HG02943 (cell line): ENCODE results near the gene SUPT4H1.

Source experiments
- ATAC-seq: cut with Tn5 transposase; IDR thresholded peaks from one replicate; pipeline ENCODE4 v1.9.1; 2021; ENCODE audit warnings: mild to moderate bottlenecking, low read depth, moderate library complexity; ENCODE audit not compliant: unreplicated experiment

Gene SUPT4H1

GRCh38 chr17:58365185-58365979 is 13.4 kb upstream of the SUPT4H1 start:
- ATAC-seq, result no peak

- ATAC-seq, result no peak
Observed at GRCh38 chr17:58364270-58364942, 12.4 kb upstream of the SUPT4H1 start.

GRCh38 chr17:58363457-58364185 is 11.6 kb upstream of the SUPT4H1 start:
- ATAC-seq, result no peak

GRCh38 chr17:58362368-58363014 is 10.5 kb upstream of the SUPT4H1 start:
- ATAC-seq, result no peak

DNA sequence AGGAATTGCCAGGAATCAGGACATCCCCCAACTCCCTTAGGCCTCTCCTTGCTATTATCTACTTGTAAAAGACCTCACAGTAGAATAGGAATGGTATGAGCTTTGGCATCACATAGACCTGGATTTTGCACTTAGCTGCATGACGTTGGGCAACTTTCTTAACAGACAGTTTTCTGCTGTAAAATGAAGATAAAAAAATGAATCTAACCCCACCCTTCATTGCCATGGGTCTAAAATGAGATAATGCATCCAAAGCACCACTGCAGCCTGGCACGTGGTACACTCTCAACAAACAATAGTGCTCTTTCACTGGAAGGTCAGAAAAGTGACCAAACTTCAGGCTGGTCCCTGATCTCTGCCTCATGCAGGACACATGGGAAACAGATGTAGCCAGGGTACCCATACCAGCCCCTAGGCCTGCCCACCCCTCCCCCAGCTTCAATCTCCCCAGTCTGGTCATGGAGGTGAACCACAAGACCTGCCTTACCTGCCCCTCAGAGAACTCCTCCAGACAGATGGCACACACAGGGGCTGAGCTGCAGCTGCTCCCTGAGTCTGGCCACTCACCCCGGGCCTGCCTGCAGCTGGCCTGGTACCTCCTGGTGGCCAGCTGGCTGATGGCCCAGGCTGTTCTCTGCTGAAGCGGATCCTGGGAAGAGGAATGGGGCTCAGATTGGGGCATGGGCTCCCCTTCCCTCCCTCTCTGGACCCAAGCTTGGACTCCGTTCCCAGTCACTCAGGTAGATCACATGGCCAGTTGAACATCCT is 8.5 kb upstream of the SUPT4H1 start:
- no peak for ATAC-seq

DNA sequence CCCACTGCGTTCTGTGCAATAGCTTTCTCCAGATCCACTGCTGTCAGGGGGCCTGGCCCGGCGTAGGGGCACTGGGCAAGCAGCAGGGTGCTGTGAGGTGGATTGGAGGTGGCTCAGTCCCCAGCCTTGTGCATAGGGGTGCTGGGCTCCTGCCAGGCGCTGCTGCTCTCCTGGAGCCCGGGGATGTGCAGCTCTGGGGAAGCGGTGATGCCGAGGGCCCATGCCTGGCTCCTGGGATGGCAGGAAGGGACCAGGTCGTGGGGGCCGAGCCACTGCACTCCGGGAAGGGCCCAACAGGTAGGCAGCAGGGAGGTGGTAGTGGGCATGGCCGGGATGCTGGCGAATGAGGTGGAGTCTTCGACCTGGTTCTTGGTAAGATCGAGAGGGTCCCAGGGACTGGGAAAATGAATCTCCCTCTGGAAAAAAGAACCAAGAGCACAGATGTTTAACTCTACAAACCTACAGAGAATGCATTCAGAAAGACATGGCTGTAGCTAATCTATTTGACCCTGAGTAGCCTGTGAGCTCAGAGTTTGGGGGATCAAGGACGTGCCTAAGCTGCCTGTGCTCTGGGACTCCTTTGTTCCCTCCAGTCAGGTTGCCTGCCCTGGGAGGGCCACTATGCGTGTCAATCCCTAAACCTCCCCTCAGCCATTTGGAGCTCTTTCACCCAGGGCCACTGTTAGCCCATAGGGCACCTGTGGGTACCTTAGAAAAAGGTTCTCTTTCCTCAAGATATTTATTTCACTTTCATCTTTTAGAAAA is 6.6 kb upstream of the SUPT4H1 start:
- no peak for ATAC-seq

GRCh38 chr17:58357312-58358297 is 5.6 kb upstream of the SUPT4H1 start:
- ATAC-seq, result no peak

- no peak for ATAC-seq
Observed at GRCh38 chr17:58356231-58356630, 4.2 kb upstream of the SUPT4H1 start.

DNA sequence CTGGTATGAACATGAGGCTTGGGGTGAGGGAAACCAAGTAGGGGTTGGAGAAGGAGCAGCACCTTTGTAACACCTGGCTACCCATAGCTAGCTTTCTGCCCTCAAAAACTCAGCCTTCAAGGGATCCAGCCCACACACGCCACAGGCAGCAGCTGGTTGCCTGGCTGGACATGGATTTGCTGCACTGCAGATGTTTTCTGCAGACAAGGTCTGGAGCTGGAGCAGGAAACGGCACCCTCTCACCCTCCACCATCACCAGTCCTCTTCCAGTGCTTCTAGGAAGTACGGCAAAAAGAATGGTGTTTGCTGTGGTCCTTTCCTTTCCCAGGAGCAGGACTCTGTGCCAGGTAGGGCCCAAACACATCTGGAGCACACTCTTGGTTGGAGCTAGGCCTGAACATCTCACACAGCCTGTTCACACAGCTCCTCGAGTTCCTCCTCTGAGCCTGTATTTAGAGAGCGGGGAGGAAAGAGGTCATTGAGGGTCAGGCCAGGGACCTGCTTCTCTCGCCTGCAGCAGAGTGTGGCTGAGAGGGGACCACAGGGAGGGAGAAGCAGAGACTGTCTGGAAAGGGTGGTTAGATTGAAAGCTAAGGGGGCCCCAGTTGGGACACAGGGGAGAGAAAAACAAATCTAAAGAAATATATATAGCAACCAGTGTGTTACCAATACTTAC is 2.7 kb upstream of the SUPT4H1 start:
- ATAC-seq, result no peak

GRCh38 chr17:58353389-58353825 is 1.4 kb upstream of the SUPT4H1 start:
- ATAC-seq, result no peak

DNA sequence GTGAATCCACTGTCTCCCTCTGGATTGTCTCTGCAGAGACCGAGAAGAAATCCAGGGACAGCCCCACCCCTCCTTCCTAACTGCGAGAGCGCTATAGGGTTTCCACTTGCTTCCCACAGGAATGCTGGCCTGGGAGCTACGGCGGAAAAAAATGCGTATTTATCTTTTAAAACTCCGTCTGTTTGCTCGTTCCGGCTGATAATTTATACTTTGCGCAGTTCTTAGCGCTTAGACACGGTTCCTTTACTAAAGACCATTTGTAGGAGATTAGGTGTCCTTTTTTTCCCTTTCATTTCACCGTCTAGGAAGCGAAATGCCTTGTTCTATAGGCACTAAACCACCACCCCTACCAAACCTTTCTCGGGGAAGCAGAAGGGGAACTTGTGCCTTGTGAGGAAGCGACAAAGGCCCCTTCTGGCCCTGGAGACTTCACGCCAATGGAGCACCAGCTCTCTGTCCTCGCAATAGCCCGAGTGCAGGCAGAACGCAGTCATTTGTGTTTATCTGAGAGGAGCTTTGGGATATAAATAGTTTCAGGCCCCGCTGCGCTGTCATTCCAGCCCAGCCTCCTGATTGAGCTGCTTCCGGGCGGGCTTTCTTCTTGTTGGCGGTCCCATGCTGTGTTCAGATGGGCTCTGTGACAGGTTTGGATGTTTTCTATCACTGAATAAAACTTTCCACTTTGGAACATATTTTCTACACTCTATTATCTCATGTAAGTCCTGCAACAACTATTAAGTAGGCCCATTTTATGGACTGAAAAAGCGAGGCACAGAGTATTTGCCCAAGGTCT is 791 bp upstream of the SUPT4H1 start:
- ATAC-seq, result no peak

- no peak for ATAC-seq
Observed at GRCh38 chr17:58351182-58351581, 819 bp downstream of the SUPT4H1 start.

DNA sequence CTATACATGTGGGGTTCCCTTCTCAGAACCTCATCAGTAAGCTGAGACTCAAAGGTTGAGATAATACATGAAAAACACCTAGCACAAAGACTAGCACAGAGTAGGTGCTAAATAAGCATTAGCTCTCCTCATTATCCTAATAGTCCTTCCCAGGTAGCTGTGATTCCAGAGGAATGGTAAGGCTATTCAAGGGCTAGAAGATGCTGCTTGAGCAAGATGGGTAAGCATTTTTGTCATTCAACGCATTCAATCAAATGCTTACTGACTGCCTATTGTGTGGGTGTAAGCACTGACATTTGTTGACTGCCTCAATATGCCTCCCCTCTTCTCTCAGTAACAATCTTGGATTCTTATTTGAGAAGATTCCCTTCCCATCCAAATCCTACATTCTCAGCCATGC is 4.0 kb downstream of the SUPT4H1 start:
- ATAC-seq, result no peak

- ATAC-seq, result no peak
Observed at GRCh38 chr17:58345500-58345899, 6.5 kb downstream of the SUPT4H1 start.

GRCh38 chr17:58344791-58345157 is 7.2 kb downstream of the SUPT4H1 start:
- ATAC-seq, result peak; percentile 44

DNA sequence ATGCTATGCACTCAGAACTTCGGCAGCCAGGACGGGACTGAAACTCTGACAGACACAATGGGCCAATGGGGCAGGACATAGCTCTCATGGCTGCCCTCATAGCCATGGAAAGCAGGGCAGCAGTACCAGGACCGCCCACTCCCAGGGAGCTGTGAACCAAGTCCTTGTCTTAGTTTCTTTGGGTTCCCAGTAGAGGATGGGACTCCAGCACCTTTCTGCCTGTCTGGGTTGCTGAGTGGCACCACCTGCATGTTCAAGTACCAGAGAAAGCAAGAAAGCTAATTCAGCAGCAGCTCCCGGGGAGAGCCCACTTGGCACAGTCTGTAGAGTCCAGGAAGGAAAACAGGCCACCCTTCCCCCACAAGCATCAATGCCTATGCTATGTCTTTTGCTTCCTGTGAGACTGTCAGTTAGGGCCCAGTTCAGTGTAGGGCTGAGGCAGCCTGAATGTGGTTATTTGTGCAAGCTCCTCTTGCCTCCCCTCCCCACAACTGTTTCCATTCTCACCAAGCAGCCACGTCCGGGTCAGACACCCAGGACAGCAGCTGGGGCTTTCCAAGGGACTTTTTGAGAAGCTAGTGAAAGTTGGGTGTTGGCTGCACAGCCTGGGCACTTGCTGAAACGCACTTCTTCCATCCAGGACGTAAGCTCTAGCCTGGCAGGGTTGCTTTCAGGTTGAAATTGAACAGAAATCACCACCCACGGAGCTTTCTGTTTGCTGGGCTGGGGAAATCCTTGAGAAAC is 7.8 kb downstream of the SUPT4H1 start:
- peak; percentile 82 for ATAC-seq
